H1 (cell line): Measurements from ENCODE around the gene FAM50A. TPM values are rescaled to one million over a fixed set of nuclear protein-coding genes. Genes with fewer than 3 reads are reported as not detected.

Experiments
- CTCF ChIA-PET: fragments of 300-600 bp; sonication (Branson Sonifier 250); formaldehyde crosslinking; loops from one replicate; lab custom pipeline; 2021; ENCODE audit not compliant: partially characterized antibody; lab: Charles Lee
- POLR2A ChIA-PET: fragments of 300-600 bp; sonication (Branson Sonifier 250); formaldehyde crosslinking; loops from one replicate; lab custom pipeline; 2021; ENCODE audit warnings: inconsistent platforms; ENCODE audit not compliant: partially characterized antibody; lab: Charles Lee
- DNase-seq, 2 experiments: peaks; one replicate each; pipeline versions ENCODE4 v3.0.0 to v3.0.0-alpha.2; 2010 to 2022; ENCODE audit warnings: low spot score in 2 of 2, low read depth in 1 of 2, mixed read lengths in 1 of 2
- FAIRE-seq: peaks from 2 replicates; lab custom pipeline; 2011; peaks lifted over from hg19 to GRCh38; lab: Jason Lieb, UNC
- H2AFZ ChIP-seq: 2 replicates; pipeline ENCODE4 v1.8.1; 2012; ENCODE audit warnings: low read length, inconsistent platforms
- H2AK5ac ChIP-seq: 2 replicates; pipeline ENCODE4 v1.6.1; 2013; ENCODE audit warnings: low read depth, low read length
- H2BK120ac ChIP-seq: replicated peaks from 2 replicates; pipeline ENCODE3; 2013; ENCODE audit warnings: low read depth, low read length, inconsistent platforms
- H2BK12ac ChIP-seq: 2 replicates; pipeline ENCODE4 v1.6.1; 2013; ENCODE audit warnings: low read depth, low read length
- H2BK15ac ChIP-seq: 2 replicates; pipeline ENCODE4 v1.6.1; 2013; ENCODE audit warnings: low read length
- H2BK20ac ChIP-seq: 2 replicates; pipeline ENCODE4 v1.6.1; 2013; ENCODE audit warnings: low read length
- H2BK5ac ChIP-seq: 2 replicates; pipeline ENCODE4 v1.6.1; 2013; ENCODE audit warnings: low read depth, low read length
- H3K14ac ChIP-seq: 2 replicates; pipeline ENCODE4 v1.6.1; 2013; ENCODE audit warnings: inconsistent platforms; ENCODE audit not compliant: insufficient read length
- H3K18ac ChIP-seq: 2 replicates; pipeline ENCODE4 v1.6.1; 2013; ENCODE audit warnings: low read length; ENCODE audit errors: extremely low read depth
- H3K23ac ChIP-seq: 2 replicates; pipeline ENCODE4 v1.6.1; 2013; ENCODE audit warnings: inconsistent platforms; ENCODE audit not compliant: insufficient read length
- H3K23me2 ChIP-seq: 2 replicates; pipeline ENCODE4 v1.6.1; 2013; ENCODE audit warnings: low read depth, low read length
- H3K27ac ChIP-seq: 2 replicates; pipeline ENCODE4 v1.6.1; 2011; ENCODE audit warnings: low read depth, low read length, inconsistent platforms
- H3K27me3 ChIP-seq, 4 experiments: replicated peaks in 1 of 4; 1 replicate in 1 of 4; 2 replicates in 3 of 4; pipeline versions ENCODE4 v1.6.1 to v1.8.1; 2011 to 2013; ENCODE audit warnings: low read length in 3 of 4, mild to moderate bottlenecking in 3 of 4, inconsistent platforms in 2 of 4, mixed read lengths in 2 of 4, moderate library complexity in 1 of 4; ENCODE audit not compliant: control insufficient read depth in 3 of 4, insufficient read depth in 3 of 4; ENCODE audit errors: extremely low read depth in 1 of 4
- H3K36me3 ChIP-seq, 4 experiments: 2 replicates each; pipeline versions ENCODE4 v1.6.1 to v1.8.1; 2011 to 2013; ENCODE audit warnings: mild to moderate bottlenecking in 4 of 4, low read length in 3 of 4, moderate library complexity in 2 of 4, control low read depth in 1 of 4, inconsistent platforms in 1 of 4; ENCODE audit not compliant: insufficient read depth in 4 of 4, control insufficient read depth in 2 of 4
- H3K4ac ChIP-seq: replicated peaks from 2 replicates; pipeline ENCODE3; 2013; ENCODE audit warnings: low read length, low read depth, mixed read lengths, inconsistent platforms; ENCODE audit not compliant: insufficient read length
- H3K4me1 ChIP-seq, 4 experiments: replicated peaks in 1 of 4; 1 replicate in 1 of 4; 2 replicates in 3 of 4; pipeline versions ENCODE4 v1.6.1 to v1.8.1; 2011 to 2013; ENCODE audit warnings: low read length in 3 of 4, inconsistent platforms in 2 of 4, mixed read lengths in 1 of 4; ENCODE audit not compliant: insufficient read depth in 4 of 4, control insufficient read depth in 3 of 4
- H3K4me2 ChIP-seq, 2 experiments: 2 replicates each; pipeline versions ENCODE4 v1.6.1 to v1.8.1; 2011 to 2013; ENCODE audit warnings: low read depth in 2 of 2, low read length in 2 of 2, control low read depth in 1 of 2, inconsistent platforms in 1 of 2, mild to moderate bottlenecking in 1 of 2; ENCODE audit not compliant: insufficient read depth in 1 of 2
- H3K4me3 ChIP-seq, 4 experiments: fragments of 200-600, 300-600 bp in 1 of 4; sonication (generic), shearing (Covaris generic), sonication (Bioruptor Twin) in 1 of 4; 2 replicates each; pipeline versions ENCODE4 v1.5.1 to v1.8.1; 2011 to 2016; ENCODE audit warnings: low read length in 4 of 4, low read depth in 3 of 4, control low read depth in 2 of 4, inconsistent platforms in 2 of 4, mild to moderate bottlenecking in 2 of 4, mixed read lengths in 1 of 4, moderate library complexity in 1 of 4; ENCODE audit not compliant: insufficient read depth in 2 of 4; ENCODE audit errors: extremely low read depth in 1 of 4
- H3K56ac ChIP-seq: replicated peaks from 2 replicates; pipeline ENCODE3; 2013; ENCODE audit warnings: low read depth, mild to moderate bottlenecking, mixed read lengths, low read length, inconsistent platforms; ENCODE audit not compliant: insufficient read length
- H3K79me1 ChIP-seq: 2 replicates; pipeline ENCODE4 v1.6.1; 2013; ENCODE audit warnings: low read depth, low read length, control low read depth
- H3K79me2 ChIP-seq, 2 experiments: 2 replicates each; pipeline versions ENCODE4 v1.6.1 to v1.8.1; 2012 to 2013; ENCODE audit warnings: low read length in 2 of 2, mild to moderate bottlenecking in 2 of 2, inconsistent platforms in 1 of 2; ENCODE audit not compliant: insufficient read depth in 2 of 2, control insufficient read depth in 1 of 2
- H3K9ac ChIP-seq, 4 experiments: replicated peaks in 1 of 4; 1 replicate in 1 of 4; 2 replicates in 3 of 4; pipeline versions ENCODE4 v1.6.1 to v1.8.1; 2011 to 2013; ENCODE audit warnings: low read depth in 3 of 4, low read length in 3 of 4, control low read depth in 2 of 4, mild to moderate bottlenecking in 2 of 4, moderate library complexity in 2 of 4, inconsistent platforms in 1 of 4; ENCODE audit errors: extremely low read depth in 1 of 4
- H3K9me3 ChIP-seq, 2 experiments: 2 replicates each; pipeline versions ENCODE4 v1.6.1 to v1.8.1; 2012 to 2013; ENCODE audit warnings: mild to moderate bottlenecking in 2 of 2, moderate library complexity in 2 of 2, control low read depth in 1 of 2, inconsistent platforms in 1 of 2, low read depth in 1 of 2, low read length in 1 of 2, mixed read lengths in 1 of 2; ENCODE audit not compliant: insufficient read depth in 2 of 2
- H4K20me1 ChIP-seq, 2 experiments: replicated peaks in 1 of 2; 2 replicates each; pipeline versions ENCODE3 to v1.8.1; 2011 to 2013; ENCODE audit warnings: inconsistent platforms in 2 of 2, low read length in 2 of 2, mild to moderate bottlenecking in 1 of 2; ENCODE audit not compliant: insufficient read depth in 2 of 2, control insufficient read depth in 1 of 2
- H4K5ac ChIP-seq: 2 replicates; pipeline ENCODE4 v1.6.1; 2013; ENCODE audit warnings: low read length, low read depth, mixed read lengths, inconsistent platforms; ENCODE audit not compliant: insufficient read length
- H4K8ac ChIP-seq: 2 replicates; pipeline ENCODE4 v1.8.0; 2013; ENCODE audit warnings: mild to moderate bottlenecking, moderate library complexity, low read length, inconsistent platforms; ENCODE audit not compliant: insufficient read depth; ENCODE audit errors: extremely low read depth
- H4K91ac ChIP-seq: replicated peaks from 2 replicates; pipeline ENCODE3; 2013; ENCODE audit warnings: low read length, mixed read lengths, inconsistent platforms; ENCODE audit not compliant: insufficient read length
- CBX8 ChIP-seq: fragments of 300-800, 300-1000 bp; sonication (generic); IDR thresholded peaks from 2 replicates; pipeline ENCODE4 v1.7.1; 2016; ENCODE audit warnings: low read depth, low read length, borderline replicate concordance
- CEBPB ChIP-seq: IDR thresholded peaks from 2 replicates; pipeline ENCODE4 v1.6.1; 2012; ENCODE audit warnings: low read depth, low read length
- EP300 ChIP-seq, 2 experiments: IDR thresholded peaks; 1 replicate in 1 of 2; 2 replicates in 1 of 2; pipeline ENCODE4 v1.6.1; 2011 to 2012; ENCODE audit warnings: low read depth in 2 of 2, low read length in 2 of 2, mild to moderate bottlenecking in 2 of 2, borderline replicate concordance in 1 of 2, inconsistent platforms in 1 of 2, moderate library complexity in 1 of 2
- JUND ChIP-seq: IDR thresholded peaks from 2 replicates; pipeline ENCODE4 v1.6.1; 2011; ENCODE audit warnings: mild to moderate bottlenecking, improper control_type of control experiment, low read length
- KDM4A ChIP-seq: IDR thresholded peaks from one replicate; pipeline ENCODE4 v1.7.1; 2012; ENCODE audit warnings: low read depth, mild to moderate bottlenecking, moderate library complexity, low read length, inconsistent platforms; ENCODE audit not compliant: severe bottlenecking
- NRF1 ChIP-seq: IDR thresholded peaks from 2 replicates; pipeline ENCODE4 v1.6.1; 2011; ENCODE audit warnings: mild to moderate bottlenecking, low read depth, low read length, improper control_type of control experiment
- TBP ChIP-seq: IDR thresholded peaks from 2 replicates; pipeline ENCODE4 v1.6.1; 2011; ENCODE audit warnings: low read depth, low read length, improper control_type of control experiment
- WGBS, 2 experiments: shearing (Covaris generic) in 1 of 2; methylation state at CpG; one replicate each; pipeline versions ENCODE4 v1.1.6 to v1.1.7; 2013 to 2015; ENCODE audit warnings: low lambda C conversion rate in 2 of 2, mixed read lengths in 2 of 2, inconsistent platforms in 1 of 2, low coverage in 1 of 2, missing lambda C conversion rate in 1 of 2; ENCODE audit not compliant: insufficient replicate concordance in 2 of 2, insufficient coverage in 1 of 2, insufficient read length in 1 of 2; ENCODE audit errors: extremely low coverage in 1 of 2, missing lambda C conversion rate in 1 of 2; 5-methylcytosine and 5-hydroxymethylcytosine counted together
- long read RNA-seq, 2 experiments: library from RNA in 1 of 2; library from capped mRNA in 1 of 2; stranded (forward); transcript quantifications; one replicate each; pipeline ENCODE4 v2.0.0, GENCODE V29; 2021; ENCODE audit warnings: inconsistent platforms in 1 of 2
- polyA minus RNA-seq, 3 experiments: library from RNA; depleted of rRNA, polyadenylated mRNA; stranded (reverse); fragments of >200 nt; gene quantifications; 1 replicate in 2 of 3; 2 replicates in 1 of 3; pipeline ENCODE4 v1.2.3, GENCODE V29; 2011
- polyA plus RNA-seq, 7 experiments: library from polyadenylated mRNA; depleted of rRNA in 3 of 7; stranded (reverse) in 5 of 7; unstranded in 2 of 7; fragments of >200 nt in 5 of 7; fragments of 200-250 nt in 2 of 7; gene quantifications; 1 replicate in 5 of 7; 2 replicates in 1 of 7; 4 replicates in 1 of 7; pipeline versions ENCODE4 v1.2.1 to v1.2.3, GENCODE V29; 2011 to 2013; ENCODE audit warnings: missing spikeins in 2 of 7, mixed read lengths in 2 of 7
- total RNA-seq: library from RNA; stranded (reverse); fragmentation: NEBNext Ultra II Directional; extraction: Animal tissue kit (Norgen Biotek cat#: 25700); gene quantifications from 2 replicates; pipeline ENCODE4 v1.2.1, GENCODE V29; 2021

The FAM50A gene, protein sequence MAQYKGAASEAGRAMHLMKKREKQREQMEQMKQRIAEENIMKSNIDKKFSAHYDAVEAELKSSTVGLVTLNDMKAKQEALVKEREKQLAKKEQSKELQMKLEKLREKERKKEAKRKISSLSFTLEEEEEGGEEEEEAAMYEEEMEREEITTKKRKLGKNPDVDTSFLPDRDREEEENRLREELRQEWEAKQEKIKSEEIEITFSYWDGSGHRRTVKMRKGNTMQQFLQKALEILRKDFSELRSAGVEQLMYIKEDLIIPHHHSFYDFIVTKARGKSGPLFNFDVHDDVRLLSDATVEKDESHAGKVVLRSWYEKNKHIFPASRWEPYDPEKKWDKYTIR
- total RNA-seq = 48.7 and 51.7 TPM in 2 replicates
- 30.7 and 37.2 TPM in 2 replicates for polyA plus RNA-seq (2011; rRNA removed)
- 57.1 TPM for polyA plus RNA-seq (2011; cell fraction: cytosol; rRNA removed)
- 103 TPM for polyA plus RNA-seq (2011; cell fraction: nucleus; rRNA removed)
- polyA plus RNA-seq (2012, experiment 1 of 2) = 65.9 to 91.2 TPM (median 85.8 TPM) in 4 replicates
- polyA plus RNA-seq (2012, experiment 2 of 2) = 36.4 TPM
- polyA plus RNA-seq (2013, experiment 1 of 2) = 38.4 TPM
- 36.4 TPM for polyA plus RNA-seq (2013, experiment 2 of 2)
- polyA minus RNA-seq (2011; rRNA and poly(A)+ RNA removed) = 22.8 and 27.4 TPM in 2 replicates
- polyA minus RNA-seq (2011; cell fraction: cytosol; rRNA and poly(A)+ RNA removed) = 20.4 TPM
- polyA minus RNA-seq (2011; cell fraction: nucleus; rRNA and poly(A)+ RNA removed) = 30.7 TPM
- long read RNA-seq, experiment 1, partial matches to known transcripts = 21 of 31 reads
- long read RNA-seq, experiment 1, other reads (novel, unspliced or antisense) = 8 of 31 reads
- long read RNA-seq, experiment 2, partial matches to known transcripts = 11 of 15 reads
- long read RNA-seq, experiment 2, other reads (novel, unspliced or antisense) = 2 of 15 reads

DNA sequence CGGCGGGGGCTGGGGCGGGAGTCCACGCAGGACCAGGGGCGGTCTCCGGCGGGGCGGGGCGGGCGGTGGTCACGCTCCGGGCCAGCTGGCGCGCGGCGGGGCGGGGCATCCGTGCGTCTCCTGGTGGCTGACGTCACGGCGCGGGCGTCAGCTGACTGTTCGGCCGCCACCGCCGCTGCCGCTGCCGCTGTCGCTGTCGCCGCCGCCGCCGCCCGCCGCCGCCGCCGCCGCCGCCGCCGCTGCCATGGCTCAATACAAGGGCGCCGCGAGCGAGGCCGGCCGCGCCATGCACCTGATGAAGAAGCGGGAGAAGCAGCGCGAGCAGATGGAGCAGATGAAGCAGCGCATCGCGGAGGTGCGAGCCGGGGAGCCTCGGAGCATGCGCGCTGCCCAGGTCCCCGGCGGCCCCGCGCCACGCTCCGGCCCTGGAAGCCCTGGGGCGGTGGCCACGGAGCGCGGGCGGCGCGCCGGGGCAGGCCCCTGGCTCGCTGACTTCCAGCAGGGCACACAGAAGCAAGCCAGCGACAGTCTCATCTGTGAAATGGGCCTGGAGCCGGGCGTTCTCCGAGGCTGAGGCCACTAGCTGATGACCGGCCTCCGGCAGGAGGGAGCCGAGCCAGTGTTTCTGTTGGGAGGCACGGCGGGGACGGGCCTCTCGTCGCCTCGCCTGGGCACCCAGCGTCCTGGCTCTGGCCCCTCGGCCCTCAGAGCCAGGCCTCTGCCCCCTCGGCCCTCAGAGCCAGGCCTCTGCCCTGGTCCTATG lies at the start of gene FAM50A:
FAM50A (plus strand) TSS at position 150 of the 763 bp plus-strand sequence; CDS start at position 245, 95 bp downstream.
- Histone ChIP-seq H3K4ac (no peak within 1 kb of the TSS), H2BK20ac (no peak within 1 kb of the TSS), H3K14ac (no peak within 1 kb of the TSS), H2AFZ (no peak within 1 kb of the TSS), H3K79me2 (no peaks in the 10 kb centered on the region; a peak in 1 of 4 replicates), H3K36me3 (peaks cover 0 to 31% (median 14%) of the 10 kb centered on the region in 4 experiments; a peak in 5 of 8 replicates), H4K8ac (0 out of 2 replicates have a peak within 1 kb of the TSS, but pooled peaks have one; percentile 25), H3K4me3 (peak within 1 kb of the TSS; percentile 38 to 71 (median 49)), H3K9ac (peak within 1 kb of the TSS; percentile 0 to 37 (median 20); a peak in 5 of 7 replicates), H3K27me3 (no peaks in the 10 kb centered on the region), H2BK5ac (no peak within 1 kb of the TSS), H2BK15ac (no peak within 1 kb of the TSS), H3K23me2 (peaks cover 3% of the 10 kb centered on the region; the same call in 1 of the 2 replicates), H3K4me2 (peak within 1 kb of the TSS; percentile 69 to 72), H4K91ac (no peak within 1 kb of the TSS), H3K23ac (no peak within 1 kb of the TSS), H3K79me1 (no peaks in the 10 kb centered on the region; the same call in 1 of the 2 replicates), H2BK120ac (no peak within 1 kb of the TSS), H3K18ac (no peak within 1 kb of the TSS; the same call in 1 of the 2 replicates), H3K9me3 (no peaks in the 10 kb centered on the region), H4K5ac (no peak within 1 kb of the TSS), H2AK5ac (no peak within 1 kb of the TSS), H3K4me1 (peaks cover 0 to 4% (median 0%) of the 10 kb centered on the region in 4 experiments; a peak in 1 of 7 replicates), H3K27ac (no peak within 1 kb of the TSS), H2BK12ac (no peak within 1 kb of the TSS), H4K20me1 (peaks cover 0 to 5% of the 10 kb centered on the region in 2 experiments), H3K56ac (no peak within 1 kb of the TSS)
- WGBS, 2 experiments = 1% methylated on average over 18 of the region's 94 CpGs; no CpG with 5 or more reads in 1 of the 2 experiments
- FAIRE-seq = no peak
- CTCF ChIA-PET = interaction anchor here (0.9 to 1.6 kb wide), 4 partner anchors 12 to 101 kb away, joined by 3 to 4 read pairs (median 3); no protein-coding TSS in a partner anchor
- peak in 1 of 2 experiments; percentile 69 for DNase-seq
- POLR2A ChIA-PET = interaction anchor here (1.1 to 2.9 kb wide), 7 partner anchors 10 to 91 kb away, joined by 3 to 9 read pairs (median 5); partner anchors contain the start of genes ATP6AP1 and RPL10
- TF ChIP-seq EP300 (IDR thresholded peaks at IDR 0.05; ENCODE audit: borderline replicate concordance in 1 of 2, low read depth in 2 of 2, low read length in 2 of 2) (no peak), NRF1 (peak; percentile 8; the same call in 1 of the 2 replicates), CEBPB (no peak), CBX8 (no peak), KDM4A (peak; percentile 50), JUND (no peak), TBP (no peak)
